ENCODE results near the gene ZNF880.
A peak's percentile ranks its signal among the peaks of the same experiment; 100 is the strongest.

ZNF880 gene

DNA sequence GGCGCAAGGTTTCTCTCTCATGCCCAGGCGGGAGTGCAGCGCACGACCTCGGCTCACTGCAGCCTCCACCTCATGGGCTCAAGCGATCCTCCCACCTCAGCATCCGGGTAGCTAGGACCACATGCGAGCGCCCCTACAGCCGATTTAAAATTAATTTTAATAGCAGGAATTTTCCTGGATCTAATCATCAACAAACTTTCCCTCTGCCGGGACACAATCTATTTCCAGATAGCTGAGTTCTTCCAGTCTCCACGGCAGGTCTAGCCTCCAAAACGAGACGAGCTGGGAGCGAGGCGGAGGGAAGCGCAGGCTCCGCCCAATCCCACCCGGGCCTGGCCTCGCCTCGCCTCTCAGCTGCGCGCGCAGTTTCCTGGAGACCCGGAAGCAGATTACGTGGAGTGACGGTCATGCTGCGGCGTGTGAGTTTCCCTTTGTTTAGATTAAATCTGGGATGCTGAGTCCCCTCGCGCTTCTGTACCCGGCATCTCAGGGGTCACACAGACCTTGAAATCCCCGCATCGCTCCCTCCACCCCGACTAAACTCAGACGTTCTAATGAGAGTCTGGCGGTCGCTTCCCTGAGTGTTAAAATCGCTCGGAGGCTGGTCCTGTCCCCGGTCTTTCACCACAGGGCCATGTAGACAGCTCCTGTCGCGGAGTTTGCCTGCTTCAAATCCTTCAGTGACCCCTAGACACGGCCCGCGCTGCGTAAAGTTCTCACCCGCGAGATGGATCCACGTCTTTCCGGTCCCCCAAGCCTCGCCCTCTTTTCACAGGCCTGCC lies at the start of gene ZNF880:
Gene ZNF880 (plus strand): TSS at position 365 of the 782 bp plus-strand sequence. CDS start 43 bp downstream, at position 408.
- H3K9ac ChIP-seq, result no peak within 1 kb of the TSS
- H3K27ac ChIP-seq, result peak within 1 kb of the TSS; percentile 83
- H3K4me3 ChIP-seq (ENCODE audit: low read depth, low read length), result peak within 1 kb of the TSS; percentile 90
- peak within 1 kb of the TSS; percentile 86 for H3K4me2 ChIP-seq (ENCODE audit: low read length)
- peak within 1 kb of the TSS; percentile 43 for H2AFZ ChIP-seq
- H3K79me2 ChIP-seq, result no peaks in the 10 kb centered on the region
- H3K9me3 ChIP-seq (ENCODE audit: control insufficient read depth, low read length), result peaks cover 5% of the 10 kb centered on the region
- H3K27me3 ChIP-seq (ENCODE audit: control insufficient read depth, insufficient read depth, low read length), result no peaks in the 10 kb centered on the region
- TF ChIP-seq, protein P1, sequence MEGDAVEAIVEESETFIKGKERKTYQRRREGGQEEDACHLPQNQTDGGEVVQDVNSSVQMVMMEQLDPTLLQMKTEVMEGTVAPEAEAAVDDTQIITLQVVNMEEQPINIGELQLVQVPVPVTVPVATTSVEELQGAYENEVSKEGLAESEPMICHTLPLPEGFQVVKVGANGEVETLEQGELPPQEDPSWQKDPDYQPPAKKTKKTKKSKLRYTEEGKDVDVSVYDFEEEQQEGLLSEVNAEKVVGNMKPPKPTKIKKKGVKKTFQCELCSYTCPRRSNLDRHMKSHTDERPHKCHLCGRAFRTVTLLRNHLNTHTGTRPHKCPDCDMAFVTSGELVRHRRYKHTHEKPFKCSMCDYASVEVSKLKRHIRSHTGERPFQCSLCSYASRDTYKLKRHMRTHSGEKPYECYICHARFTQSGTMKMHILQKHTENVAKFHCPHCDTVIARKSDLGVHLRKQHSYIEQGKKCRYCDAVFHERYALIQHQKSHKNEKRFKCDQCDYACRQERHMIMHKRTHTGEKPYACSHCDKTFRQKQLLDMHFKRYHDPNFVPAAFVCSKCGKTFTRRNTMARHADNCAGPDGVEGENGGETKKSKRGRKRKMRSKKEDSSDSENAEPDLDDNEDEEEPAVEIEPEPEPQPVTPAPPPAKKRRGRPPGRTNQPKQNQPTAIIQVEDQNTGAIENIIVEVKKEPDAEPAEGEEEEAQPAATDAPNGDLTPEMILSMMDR (IDR thresholded peaks at IDR 0.05), result no peak
- no peaks in the 10 kb centered on the region for H3K4me1 ChIP-seq
- peaks cover 13% of the 10 kb centered on the region for H3K36me3 ChIP-seq (ENCODE audit: control insufficient read depth, insufficient read depth, low read length)

DNA sequence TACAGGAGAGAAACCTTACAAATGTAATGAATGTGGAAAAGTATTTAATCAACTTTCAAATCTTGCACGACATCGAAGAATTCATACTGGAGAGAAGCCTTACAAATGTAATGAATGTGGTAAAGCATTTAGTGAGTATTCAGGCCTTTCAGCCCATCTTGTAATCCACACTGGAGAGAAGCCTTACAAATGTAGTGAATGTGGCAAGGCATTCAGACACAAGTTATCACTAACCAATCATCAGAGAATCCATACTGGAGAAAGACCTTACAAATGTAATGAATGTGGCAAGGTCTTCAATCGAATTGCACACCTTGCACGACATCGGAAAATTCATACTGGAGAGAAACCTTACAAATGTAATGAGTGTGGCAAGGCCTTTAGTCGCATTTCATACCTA lies 47.3 kb upstream of the ZNF880 start:
- H3K27me3 ChIP-seq (ENCODE audit: control insufficient read depth, insufficient read depth, low read length), result no peaks in the 10 kb centered on the region
- H3K4me1 ChIP-seq, result no peaks in the 10 kb centered on the region
- H3K36me3 ChIP-seq (ENCODE audit: control insufficient read depth, insufficient read depth, low read length), result peaks cover 32% of the 10 kb centered on the region
- TF ChIP-seq, protein P1 (IDR thresholded peaks at IDR 0.05), result no peak
- H3K9me3 ChIP-seq (ENCODE audit: control insufficient read depth, low read length), result peaks cover 13% of the 10 kb centered on the region
- H3K79me2 ChIP-seq, result no peaks in the 10 kb centered on the region
- H3K4me3 ChIP-seq (ENCODE audit: low read depth, low read length), result no peak overlapping the region
- H3K4me2 ChIP-seq (ENCODE audit: low read length), result no peak overlapping the region
- H2AFZ ChIP-seq, result no peak overlapping the region
- no peak overlapping the region for H3K27ac ChIP-seq
- H3K9ac ChIP-seq, result no peak overlapping the region

DNA sequence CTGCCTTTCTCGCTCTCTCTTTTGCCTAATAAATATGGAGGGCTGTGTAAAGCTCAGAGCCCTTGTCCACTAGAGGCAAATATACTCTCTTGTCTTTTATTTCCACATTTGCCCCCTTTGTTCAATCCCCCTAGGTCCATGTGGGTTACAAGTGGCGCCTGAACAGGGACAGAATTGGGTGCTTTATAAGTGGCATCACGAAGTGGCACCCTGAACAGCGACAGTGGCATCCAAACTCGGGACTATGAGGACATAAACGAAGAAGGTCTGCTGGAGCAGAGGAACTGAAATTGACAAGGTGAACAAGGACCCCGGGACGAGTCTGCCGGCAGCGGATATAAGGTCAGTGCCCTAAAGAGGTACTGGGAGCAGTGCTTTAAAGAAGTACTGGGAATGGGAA lies 38.0 kb upstream of the ZNF880 start:
- no peak overlapping the region for H3K4me3 ChIP-seq (ENCODE audit: low read depth, low read length)
- H3K36me3 ChIP-seq (ENCODE audit: control insufficient read depth, insufficient read depth, low read length), result no peaks in the 10 kb centered on the region
- TF ChIP-seq, protein P1 (IDR thresholded peaks at IDR 0.05), result no peak
- H3K27me3 ChIP-seq (ENCODE audit: control insufficient read depth, insufficient read depth, low read length), result no peaks in the 10 kb centered on the region
- no peak overlapping the region for H3K27ac ChIP-seq
- no peak overlapping the region for H3K4me2 ChIP-seq (ENCODE audit: low read length)
- H2AFZ ChIP-seq, result no peak overlapping the region
- H3K9ac ChIP-seq, result no peak overlapping the region
- H3K79me2 ChIP-seq, result no peaks in the 10 kb centered on the region
- no peaks in the 10 kb centered on the region for H3K9me3 ChIP-seq (ENCODE audit: control insufficient read depth, low read length)
- H3K4me1 ChIP-seq, result no peaks in the 10 kb centered on the region

DNA sequence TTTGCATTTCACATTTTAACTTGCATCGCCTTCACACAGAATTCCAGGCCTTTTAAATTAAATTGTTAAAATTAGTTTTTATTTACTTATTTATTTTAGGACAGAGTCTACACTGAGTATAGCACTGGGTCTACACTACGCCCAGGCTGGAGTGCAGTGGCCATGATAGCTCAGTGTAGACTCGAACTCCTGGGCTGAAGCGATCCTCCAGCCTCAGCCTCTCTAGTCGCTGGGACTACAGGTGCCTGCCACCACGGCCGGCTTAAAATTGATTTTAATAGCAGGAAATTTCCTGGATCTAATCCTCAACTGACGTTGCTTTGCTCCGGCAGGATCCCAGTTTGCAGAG lies 34.0 kb upstream of the ZNF880 start:
- H3K4me1 ChIP-seq, result no peaks in the 10 kb centered on the region
- no peak overlapping the region for H3K27ac ChIP-seq
- H3K27me3 ChIP-seq (ENCODE audit: control insufficient read depth, insufficient read depth, low read length), result no peaks in the 10 kb centered on the region
- H3K9ac ChIP-seq, result no peak overlapping the region
- no peaks in the 10 kb centered on the region for H3K36me3 ChIP-seq (ENCODE audit: control insufficient read depth, insufficient read depth, low read length)
- H2AFZ ChIP-seq, result peak overlapping the region; percentile 50
- no peaks in the 10 kb centered on the region for H3K9me3 ChIP-seq (ENCODE audit: control insufficient read depth, low read length)
- H3K4me2 ChIP-seq (ENCODE audit: low read length), result peak overlapping the region; percentile 62
- H3K79me2 ChIP-seq, result no peaks in the 10 kb centered on the region
- TF ChIP-seq, protein P1 (IDR thresholded peaks at IDR 0.05), result no peak
- H3K4me3 ChIP-seq (ENCODE audit: low read depth, low read length), result peak overlapping the region; percentile 95
